ENCODE measurements around the gene PRKCZ.
A peak's percentile ranks its signal among the peaks of the same experiment; 100 is the strongest.
"Not testable (repeated sequence)": the region's sequence is repeated elsewhere in the genome, so short reads cannot be mapped to it uniquely, and the experiment has no call there.

Gene PRKCZ

DNA sequence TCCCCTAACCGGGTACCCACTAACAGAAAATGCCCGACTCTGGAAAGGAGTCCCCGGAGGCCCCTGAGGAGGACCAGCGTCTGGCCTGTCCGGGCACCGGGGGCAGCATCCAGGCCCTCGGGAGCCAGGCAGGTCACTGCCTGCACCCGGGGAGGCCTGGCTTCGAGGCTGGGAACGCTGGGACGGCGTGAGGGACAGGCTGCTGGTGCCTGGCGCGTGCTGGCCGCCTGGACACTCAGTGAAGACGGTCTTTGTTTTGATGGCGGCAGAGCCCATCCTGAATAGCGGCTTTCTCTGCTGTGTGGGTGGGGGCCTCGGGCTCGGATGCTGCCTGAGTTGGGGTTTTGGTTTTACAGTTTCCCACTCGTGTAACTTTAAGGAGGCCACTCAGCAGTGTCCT is 37.6 kb downstream of the PRKCZ start:
- no peak for DNase-seq (ENCODE audit: low read depth)

GRCh38 chr1:2088458-2088857 is 38.2 kb downstream of the PRKCZ start:
- no peak for DNase-seq (ENCODE audit: low read depth)

DNA sequence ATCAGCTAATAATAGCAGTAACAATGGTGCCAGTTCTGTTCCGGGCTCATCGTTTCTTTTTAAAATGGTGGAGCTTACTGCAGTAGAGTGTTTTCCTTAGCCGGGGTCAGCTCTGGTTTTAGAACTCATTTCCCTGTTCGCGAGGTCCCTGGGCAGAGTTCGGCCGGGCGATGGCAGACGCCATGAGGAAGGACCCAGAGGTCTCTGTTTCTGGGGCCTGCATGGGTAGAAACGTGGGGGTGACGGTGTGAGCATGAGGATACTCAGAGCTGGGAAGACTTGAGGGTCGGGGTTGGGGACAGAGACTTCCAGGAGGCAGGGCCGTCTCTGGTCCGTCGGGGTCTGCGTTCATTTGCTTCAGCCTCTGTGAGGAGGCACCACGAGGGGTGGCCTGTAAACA is 38.8 kb downstream of the PRKCZ start:
- DNase-seq (ENCODE audit: low read depth): no peak

DNA sequence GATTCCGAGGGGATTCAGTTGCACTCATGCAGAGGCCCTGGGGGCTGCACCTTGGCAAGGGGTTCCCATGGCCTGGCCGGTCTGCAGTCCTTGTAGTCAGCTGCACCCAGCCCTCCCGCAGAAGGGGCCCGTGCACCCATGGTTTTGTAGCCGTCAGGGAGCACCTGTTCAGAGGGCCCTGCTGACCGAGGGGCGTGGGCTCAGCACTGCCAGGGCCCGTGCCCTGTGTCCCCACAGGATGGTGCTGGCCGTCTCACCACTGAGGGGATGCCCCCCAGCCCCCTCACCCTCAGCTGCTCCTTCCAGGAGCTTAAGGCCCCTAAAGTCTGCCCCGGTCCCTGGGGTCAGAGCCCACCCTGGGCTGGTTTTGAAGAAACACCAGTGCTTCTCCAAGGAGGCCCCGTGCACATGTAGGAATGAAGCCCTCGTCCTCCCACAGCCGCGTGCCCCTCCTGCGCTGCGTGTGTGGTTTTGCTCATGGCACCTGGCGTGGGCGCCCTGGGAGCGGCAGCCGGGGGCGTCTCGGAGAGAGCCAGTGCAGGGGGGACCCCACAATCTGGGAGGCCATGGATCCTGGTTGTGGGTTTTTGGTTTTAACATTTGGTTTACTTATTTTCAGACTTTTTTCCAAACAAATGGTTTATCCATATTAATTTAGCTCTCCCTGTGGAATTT is 40.1 kb downstream of the PRKCZ start:
- DNase-seq (ENCODE audit: low read depth): no peak

- DNase-seq (ENCODE audit: low read depth): peak; percentile 31
These were observed 41.7 kb downstream of the PRKCZ start for GRCh38 chr1:2091611-2092604.

DNA sequence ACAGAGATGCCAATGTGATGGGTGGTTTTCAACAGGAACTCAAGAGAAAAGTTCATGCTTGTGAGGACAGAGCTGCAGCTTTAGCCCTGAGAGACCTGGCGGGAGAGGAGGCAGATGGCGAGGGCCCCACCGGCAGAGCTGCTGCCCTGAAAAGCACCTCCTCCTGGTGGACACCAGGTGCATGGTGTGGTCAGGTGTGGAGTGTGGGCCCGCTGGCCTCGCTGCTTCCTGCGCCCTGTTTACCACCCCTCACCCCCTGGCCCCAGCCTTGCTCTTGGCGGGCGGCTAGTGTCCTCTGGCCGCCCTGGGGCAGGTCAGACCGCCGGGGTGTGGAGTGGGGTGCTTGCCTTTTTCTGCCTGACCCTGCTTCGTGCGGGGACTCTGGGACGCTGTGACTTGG is 42.8 kb downstream of the PRKCZ start:
- no peak for DNase-seq (ENCODE audit: low read depth)

GRCh38 chr1:2093636-2094035 is 43.4 kb downstream of the PRKCZ start:
- no peak for DNase-seq (ENCODE audit: low read depth)

- DNase-seq (ENCODE audit: low read depth): not testable (repeated sequence)
These were observed 44.3 kb downstream of the PRKCZ start for GRCh38 chr1:2094269-2095158.

GRCh38 chr1:2095394-2095793 is 45.2 kb downstream of the PRKCZ start:
- DNase-seq (ENCODE audit: low read depth): no peak

GRCh38 chr1:2095981-2096736 is 45.9 kb downstream of the PRKCZ start:
- DNase-seq (ENCODE audit: low read depth): no peak

DNA sequence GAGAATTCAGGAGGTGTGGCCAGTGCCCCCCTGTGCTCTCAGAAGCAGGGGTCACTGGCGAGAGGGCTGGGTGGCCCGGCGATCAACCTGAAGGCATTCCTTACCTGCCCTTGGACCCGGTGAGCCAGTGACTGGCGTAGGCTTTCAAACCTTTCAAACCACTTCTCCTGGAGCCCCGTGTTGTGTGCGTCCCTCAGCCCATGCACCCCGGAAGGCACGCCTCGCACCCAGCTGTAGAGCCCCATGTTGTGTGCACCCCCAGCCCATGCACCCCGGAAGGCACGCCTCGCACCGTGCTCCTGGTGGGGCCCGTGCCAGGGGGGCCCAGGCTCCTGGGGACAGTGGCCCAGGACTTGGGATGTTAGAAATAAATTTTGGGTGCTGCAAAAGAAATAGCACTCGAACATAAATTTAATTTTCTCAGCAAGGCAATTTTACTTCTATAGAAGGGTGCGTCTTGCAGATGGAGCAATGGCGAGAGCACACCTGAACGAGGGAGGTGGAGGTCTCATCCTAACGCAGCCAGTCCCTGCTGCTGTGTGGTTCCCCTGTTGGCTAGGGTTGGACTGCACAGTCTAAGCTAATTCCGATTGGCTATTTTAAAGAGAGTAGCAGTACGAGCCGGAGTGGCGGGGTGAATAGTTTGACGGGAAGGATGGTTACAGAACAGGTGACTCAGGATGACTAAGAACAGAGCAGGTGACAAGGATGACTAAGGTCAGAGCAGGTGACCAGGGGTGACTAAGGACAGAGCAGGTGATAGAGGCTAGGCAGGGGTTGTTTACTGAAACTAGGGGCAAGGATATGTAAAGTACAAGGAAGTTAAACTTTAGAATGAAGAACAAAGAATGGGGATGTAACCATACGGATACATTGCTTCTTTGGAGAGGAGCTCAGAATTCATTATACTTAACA is 47.4 kb downstream of the PRKCZ start:
- DNase-seq (ENCODE audit: low read depth): no peak

- no peak for DNase-seq (ENCODE audit: low read depth)
These were observed 48.1 kb downstream of the PRKCZ start for GRCh38 chr1:2098301-2098698.

- no peak for DNase-seq (ENCODE audit: low read depth)
These were observed 48.9 kb downstream of the PRKCZ start for GRCh38 chr1:2098839-2099785.

- no peak for DNase-seq (ENCODE audit: low read depth)
These were observed 49.9 kb downstream of the PRKCZ start for GRCh38 chr1:2099886-2100779.

- DNase-seq (ENCODE audit: low read depth): no peak
These were observed 50.5 kb downstream of the PRKCZ start for GRCh38 chr1:2100780-2101108.

- DNase-seq (ENCODE audit: low read depth): no peak
These were observed 51.3 kb downstream of the PRKCZ start for GRCh38 chr1:2101531-2101930.

GRCh38 chr1:2101946-2102345 is 51.7 kb downstream of the PRKCZ start:
- DNase-seq (ENCODE audit: low read depth): no peak

- no peak for DNase-seq (ENCODE audit: low read depth)
These were observed 52.5 kb downstream of the PRKCZ start for GRCh38 chr1:2102753-2103152.
